Stimulated activated CD4-positive, alpha-beta T cell treated with anti-CD3 and anti-CD28 coated beads, Interleukin-12 subunit alpha, Interleukin-12 subunit beta, amount 100 ng/mL, for 24 hours (primary cell): ENCODE results near the gene BLOC1S2.
"Not testable (repeated sequence)": the region's sequence is repeated elsewhere in the genome, so short reads cannot be mapped to it uniquely, and the experiment has no call there.

ENCODE experiments used
- DNase-seq, 2 experiments: peaks; one replicate each; pipeline ENCODE4 v3.0.0-alpha.2; 2020; ENCODE audit warnings: low read depth in 2 of 2

The BLOC1S2 gene

GRCh38 chr10:100286051-100287033, at the start of gene BLOC1S2:
Gene BLOC1S2, minus strand, starts transcription at chr10:100286680. Its CDS starts 21 bp downstream, at chr10:100286659.
- peak; percentile 78 to 81 for DNase-seq

DNA sequence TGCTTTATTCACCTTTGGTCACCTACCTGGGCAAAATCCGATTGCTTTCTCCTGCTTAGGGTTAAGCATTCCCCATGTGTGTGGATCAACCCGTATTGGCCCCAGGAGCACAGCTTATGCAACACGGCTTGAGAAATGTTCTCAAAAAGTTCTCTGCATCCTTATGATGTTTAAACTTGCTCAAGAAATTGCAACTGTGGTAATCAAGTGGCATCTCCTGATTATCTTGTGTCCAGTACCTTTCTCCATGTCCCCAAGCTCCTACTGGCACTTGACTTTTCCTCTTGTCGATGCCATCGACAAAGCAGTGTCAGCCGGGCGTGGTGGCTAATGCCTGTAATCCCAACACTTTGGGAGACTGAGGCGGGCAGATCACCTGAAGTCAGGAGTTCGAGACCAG, 48.3 kb upstream of the BLOC1S2 start:
- DNase-seq: no peak

- DNase-seq: no peak
Observed at GRCh38 chr10:100333661-100334440, 47.4 kb upstream of the BLOC1S2 start.

- DNase-seq: no peak
Observed at GRCh38 chr10:100333106-100333505, 46.6 kb upstream of the BLOC1S2 start.

DNA sequence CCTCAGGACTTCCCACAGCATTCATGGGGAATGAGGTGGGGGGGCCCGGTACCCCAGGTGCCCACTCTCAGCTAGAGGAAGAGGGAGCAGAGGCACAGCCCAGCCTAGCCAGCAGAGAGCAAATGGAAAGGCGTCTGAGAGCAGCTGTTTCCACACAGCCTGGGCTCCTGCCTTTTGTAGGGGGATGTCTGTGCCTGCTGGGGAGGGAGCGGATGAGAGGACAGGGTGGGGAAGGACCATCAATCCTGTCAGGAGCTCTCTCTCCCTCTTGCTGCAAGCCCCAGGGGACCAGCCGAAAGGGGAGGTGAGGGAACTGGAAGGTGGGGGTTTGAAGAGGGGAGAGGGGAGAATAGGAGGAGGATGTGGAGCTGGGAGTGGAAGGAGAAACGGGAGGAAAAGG, 43.6 kb upstream of the BLOC1S2 start, which contains the start of gene PKD2L1:
Gene PKD2L1 (minus strand): TSS at position 150 of the 400 bp plus-strand sequence. CDS start 125 bp downstream, at position 25.
- no peak for DNase-seq

- no peak for DNase-seq
Observed at GRCh38 chr10:100328198-100328597, 41.7 kb upstream of the BLOC1S2 start.

- DNase-seq: no peak
Observed at GRCh38 chr10:100327718-100328009, 41.2 kb upstream of the BLOC1S2 start.

GRCh38 chr10:100327007-100327717, 40.7 kb upstream of the BLOC1S2 start:
- no peak for DNase-seq

DNA sequence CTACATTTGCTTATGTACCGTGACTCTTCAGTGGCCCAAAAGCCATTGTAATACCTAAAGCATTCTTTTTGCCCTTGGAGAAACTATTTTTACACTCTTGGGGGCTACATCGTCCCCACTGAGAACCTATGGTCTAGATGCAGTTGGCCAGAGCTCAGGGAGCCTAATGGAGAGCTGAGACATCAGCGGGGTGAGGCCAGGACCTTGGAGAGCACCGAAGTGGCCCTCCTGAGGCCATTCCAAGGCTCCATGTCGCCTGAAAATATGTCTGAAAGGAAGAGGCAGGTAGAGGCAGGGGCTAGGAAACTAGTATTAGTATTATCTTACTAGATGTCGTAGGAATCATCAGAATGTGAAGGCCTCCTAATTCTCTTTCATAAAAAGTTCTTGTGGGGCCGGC, 38.7 kb upstream of the BLOC1S2 start:
- DNase-seq: no peak

GRCh38 chr10:100319707-100320402, 33.4 kb upstream of the BLOC1S2 start:
- DNase-seq: no peak

GRCh38 chr10:100318207-100318606, 31.7 kb upstream of the BLOC1S2 start:
- no peak for DNase-seq

GRCh38 chr10:100315615-100316014, 29.1 kb upstream of the BLOC1S2 start:
- no peak for DNase-seq

DNA sequence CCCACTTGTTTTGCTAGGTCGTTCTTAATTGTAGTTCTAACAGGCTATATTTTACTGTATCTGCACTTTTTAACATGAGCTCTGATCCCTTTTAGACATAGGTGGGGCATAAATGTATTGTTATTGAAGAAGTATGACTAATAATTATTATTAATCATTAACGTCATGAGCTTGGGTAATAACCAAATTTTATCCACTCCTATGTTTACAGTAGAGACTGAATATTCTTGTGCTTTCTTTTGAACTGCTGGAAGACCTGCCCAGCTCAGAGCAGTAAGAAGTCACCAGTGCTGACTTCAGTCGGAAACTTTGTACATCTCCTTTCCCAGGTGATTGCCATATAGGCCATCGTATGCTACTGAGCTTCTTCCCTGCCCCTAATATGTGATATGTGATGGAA, 24.8 kb upstream of the BLOC1S2 start:
- no peak for DNase-seq

- no peak for DNase-seq
Observed at GRCh38 chr10:100307684-100308083, 21.2 kb upstream of the BLOC1S2 start.

- no peak for DNase-seq
Observed at GRCh38 chr10:100306861-100307260, 20.4 kb upstream of the BLOC1S2 start.

GRCh38 chr10:100304414-100304813, 17.9 kb upstream of the BLOC1S2 start:
- no peak for DNase-seq

DNA sequence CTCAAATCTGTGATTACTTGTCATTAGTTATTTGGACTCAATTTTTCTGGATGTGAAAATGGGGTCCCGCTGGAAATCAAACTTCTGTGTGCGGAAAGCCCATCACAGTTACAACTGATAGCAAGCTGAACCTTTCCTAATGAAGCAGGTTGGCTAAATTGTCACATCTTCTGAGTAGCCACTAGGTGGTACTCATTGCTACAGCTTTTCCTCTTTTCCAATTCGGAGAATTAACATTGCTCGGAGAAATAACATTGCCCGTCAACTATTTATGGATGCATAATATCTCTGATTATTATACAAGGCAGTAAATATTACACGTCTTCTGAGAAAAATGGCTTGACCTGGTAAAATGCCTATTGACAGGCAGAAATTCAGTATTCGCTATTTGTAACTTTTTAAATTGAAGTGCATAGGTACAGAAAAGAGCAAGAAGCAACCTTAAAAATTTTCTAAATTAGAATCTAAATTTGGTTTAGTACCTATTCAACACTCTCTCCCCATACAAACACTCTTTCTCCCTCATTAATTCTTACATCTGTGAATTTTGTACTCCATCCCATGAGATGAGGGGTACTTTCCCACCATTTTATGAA, 17.3 kb upstream of the BLOC1S2 start:
- no peak for DNase-seq

- not testable (repeated sequence) for DNase-seq
Observed at GRCh38 chr10:100301123-100301522, 14.6 kb upstream of the BLOC1S2 start.

DNA sequence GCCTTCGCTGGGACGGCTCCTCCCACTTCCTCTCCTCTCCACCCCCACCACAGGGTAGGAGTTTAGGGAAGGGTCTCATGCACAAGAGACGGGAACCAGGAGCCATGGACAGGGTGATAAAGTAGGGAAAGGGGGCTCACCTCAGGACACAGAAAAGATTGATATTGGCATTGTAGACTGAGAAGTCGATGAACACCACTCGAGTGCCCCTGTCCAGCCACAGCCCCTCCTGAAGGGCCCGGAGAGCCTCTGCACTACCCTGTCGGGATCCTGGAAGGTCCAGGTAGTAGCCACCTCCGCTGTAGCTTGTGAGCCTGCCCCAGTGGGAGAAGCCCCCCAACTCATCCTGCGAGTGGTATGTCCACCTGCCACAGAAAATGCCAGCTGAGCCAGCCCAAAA, 10.8 kb upstream of the BLOC1S2 start:
- DNase-seq: no peak

- no peak for DNase-seq
Observed at GRCh38 chr10:100293066-100293465, 6.6 kb upstream of the BLOC1S2 start.

- DNase-seq: not testable (repeated sequence)
Observed at GRCh38 chr10:100292300-100292699, 5.8 kb upstream of the BLOC1S2 start.
